T-cell (primary cell): Measurements from ENCODE around the gene CARD18. TPM values are rescaled to one million over a fixed set of nuclear protein-coding genes. Genes with fewer than 3 reads are reported as not detected.
"Not testable (repeated sequence)": the region's sequence is repeated elsewhere in the genome, so short reads cannot be mapped to it uniquely, and the experiment has no call there.

Experiments
- ATAC-seq, 4 experiments: fragments of 200-7000 bp in 3 of 4; fragments of 150-1000 bp in 1 of 4; cut with Tn5 transposase; replicated peaks in 1 of 4; 1 replicate in 3 of 4; 2 replicates in 1 of 4; pipeline ENCODE4 v1.10.0; 2021; ENCODE audit warnings: moderate library complexity in 3 of 4, mild to moderate bottlenecking in 2 of 4, moderate number of reproducible peaks in 1 of 4
- CTCF ChIA-PET, 2 donors: fragments of 300-600 bp; sonication (Branson Sonifier 250); formaldehyde crosslinking; loops; one replicate each; lab custom pipeline; 2022; ENCODE audit warnings: antibody characterized with exemption in 2 of 2; lab: Charles Lee
- POLR2A ChIA-PET, 2 donors: fragments of 300-600 bp; sonication (Branson Sonifier 250); formaldehyde crosslinking; loops; one replicate each; lab custom pipeline; 2022; ENCODE audit warnings: antibody characterized with exemption in 2 of 2; lab: Charles Lee
- DNase-seq, 35 experiments: peaks; one replicate each; pipeline versions ENCODE4 v3.0.0 to v3.0.0-alpha.2; 2013 to 2023
- H3K27ac ChIP-seq: one replicate; pipeline ENCODE4 v1.5.1; 2013; ENCODE audit warnings: low read length
- H3K27me3 ChIP-seq, 2 experiments: replicated peaks in 1 of 2; 1 replicate in 1 of 2; 2 replicates in 1 of 2; pipeline versions ENCODE4 v1.6.1 to v1.7.0; 2013; ENCODE audit warnings: low read length in 1 of 2, mixed read lengths in 1 of 2; ENCODE audit not compliant: control insufficient read depth in 2 of 2, insufficient read depth in 2 of 2; ENCODE audit errors: extremely low read depth in 1 of 2
- H3K36me3 ChIP-seq, 2 donors: 1 replicate in 1 of 2; 2 replicates in 1 of 2; pipeline versions ENCODE4 v1.6.1 to v1.7.0; 2013; ENCODE audit warnings: low read length in 1 of 2; ENCODE audit not compliant: control insufficient read depth in 2 of 2, insufficient read depth in 1 of 2; ENCODE audit errors: extremely low read depth in 1 of 2
- H3K4me1 ChIP-seq, 2 experiments: 1 replicate in 1 of 2; 2 replicates in 1 of 2; pipeline versions ENCODE4 v1.6.1 to v1.7.0; 2013; ENCODE audit warnings: low read length in 2 of 2, mixed read lengths in 1 of 2; ENCODE audit not compliant: insufficient read depth in 2 of 2, control insufficient read depth in 1 of 2; ENCODE audit errors: extremely low read depth in 1 of 2
- H3K4me3 ChIP-seq, 2 donors: 1 replicate in 1 of 2; 2 replicates in 1 of 2; pipeline versions ENCODE4 v1.5.1 to v1.7.0; 2013; ENCODE audit warnings: mild to moderate bottlenecking in 2 of 2, low read length in 1 of 2, moderate library complexity in 1 of 2; ENCODE audit not compliant: control insufficient read depth in 1 of 2; ENCODE audit errors: extremely low read depth in 1 of 2
- H3K9me3 ChIP-seq: 2 replicates; pipeline ENCODE4 v1.7.0; 2013
- H3K27ac Mint-ChIP-seq, 2 donors: one replicate each; pipeline ENCODE4 v1.8.0; 2020 to 2021; ENCODE audit warnings: mild to moderate bottlenecking in 2 of 2, mixed read lengths in 2 of 2
- H3K27me3 Mint-ChIP-seq, 2 donors: one replicate each; pipeline ENCODE4 v1.8.0; 2021 to 2022; ENCODE audit warnings: mixed read lengths in 2 of 2
- H3K36me3 Mint-ChIP-seq: one replicate; pipeline ENCODE4 v1.8.0; 2021; ENCODE audit warnings: mixed read lengths
- H3K4me1 Mint-ChIP-seq, 3 donors: one replicate each; pipeline ENCODE4 v1.8.0; 2020 to 2022; ENCODE audit warnings: mixed read lengths in 3 of 3, mild to moderate bottlenecking in 1 of 3
- H3K4me3 Mint-ChIP-seq, 3 donors: one replicate each; pipeline ENCODE4 v1.8.0; 2020 to 2022; ENCODE audit warnings: mild to moderate bottlenecking in 3 of 3, mixed read lengths in 3 of 3, moderate library complexity in 3 of 3
- H3K9me3 Mint-ChIP-seq, 3 donors: one replicate each; pipeline ENCODE4 v1.8.0; 2020 to 2022; ENCODE audit warnings: mixed read lengths in 3 of 3
- WGBS: methylation state at CpG from one replicate; pipeline ENCODE4 v1.1.5; 2013; ENCODE audit warnings: missing lambda C conversion rate; ENCODE audit not compliant: insufficient coverage; 5-methylcytosine and 5-hydroxymethylcytosine counted together
- total RNA-seq, 35 experiments: library from RNA in 6 of 35; stranded (reverse) in 6 of 35; fragments of 120-200 nt in 1 of 35; gene quantifications; one replicate each; pipeline versions ENCODE4 v1.2.1 to v1.2.4 and lab custom pipeline; 2013 to 2026

Gene CARD18
- total RNA-seq, 5 donors from 2014 or later (not counting 1 experiment from before 2014, with no cell fraction given) = not detected

DNA sequence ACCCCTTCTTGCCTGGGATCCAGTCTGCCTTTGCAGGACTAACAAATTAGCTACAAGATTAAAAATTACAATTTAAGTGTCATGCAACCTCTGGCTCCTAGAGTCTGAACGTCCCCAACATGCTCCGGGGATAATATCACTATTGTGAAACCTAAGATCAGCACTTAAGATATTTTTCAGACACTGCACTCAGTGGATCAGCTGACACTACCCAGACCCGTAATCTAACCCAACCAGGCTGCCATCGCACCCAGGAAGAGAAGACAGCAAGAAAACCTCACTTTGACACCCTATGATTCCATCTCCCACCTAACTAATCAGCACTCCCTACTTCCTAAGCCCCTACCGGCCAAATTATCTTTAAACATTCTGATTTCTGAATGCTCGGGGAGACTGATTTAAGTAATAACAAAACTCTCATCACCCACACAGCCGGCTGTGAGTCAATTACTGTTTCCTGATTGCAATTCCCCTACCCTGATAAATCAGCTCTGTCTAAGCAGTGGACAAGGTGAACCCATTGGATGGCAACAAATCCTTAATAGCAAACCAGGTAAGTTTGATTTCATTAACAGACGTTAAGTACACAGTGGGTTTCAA is 32.2 kb downstream of the CARD18 start:
- H3K4me1 ChIP-seq, H3K27me3 Mint-ChIP-seq, H3K36me3 ChIP-seq, POLR2A ChIA-PET, ATAC-seq, H3K27ac Mint-ChIP-seq, DNase-seq, H3K27ac ChIP-seq, H3K9me3 ChIP-seq, CTCF ChIA-PET, H3K9me3 Mint-ChIP-seq, H3K4me3 Mint-ChIP-seq, H3K4me3 ChIP-seq, H3K36me3 Mint-ChIP-seq: not testable (repeated sequence)
- WGBS = 27% methylated on average over 6 of the region's 8 CpGs
- peaks cover 15 to 27% (median 24%) of the 10 kb centered on the region in 3 donors for H3K4me1 Mint-ChIP-seq
- peaks cover 0 to 11% of the 10 kb centered on the region in 2 experiments for H3K27me3 ChIP-seq

DNA sequence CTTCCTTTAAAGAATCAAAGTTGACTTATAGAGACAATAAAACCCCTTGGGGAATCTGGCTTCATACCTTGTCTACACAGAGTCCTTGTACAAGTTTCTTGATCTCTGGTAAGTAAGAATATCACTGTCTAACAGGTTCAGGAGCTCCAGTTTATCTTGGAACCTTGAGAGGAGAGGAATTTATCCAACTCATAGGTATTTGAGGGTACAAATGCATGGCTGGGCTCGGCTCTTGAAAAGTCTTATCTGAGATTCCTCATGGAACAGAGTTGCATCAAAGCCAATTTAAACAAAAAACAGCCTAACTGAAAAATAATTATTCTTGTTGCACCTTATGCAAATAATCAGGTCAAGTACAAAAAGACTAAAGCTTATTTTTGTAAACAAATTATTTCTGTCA is 33.4 kb downstream of the CARD18 start:
- no peak for ATAC-seq
- H3K4me1 ChIP-seq = no peaks in the 10 kb centered on the region
- H3K9me3 ChIP-seq = no peaks in the 10 kb centered on the region
- H3K4me3 ChIP-seq = no peak overlapping the region
- ChIA-PET POLR2A (interaction anchor here in 1 of 2 donors (0.7 kb wide), 2 partner anchors 31 to 70 kb away, joined by 3 to 5 read pairs; no protein-coding TSS in a partner anchor), CTCF (no interaction called here)
- H3K9me3 Mint-ChIP-seq = peaks cover 0 to 5% (median 4%) of the 10 kb centered on the region in 3 donors
- no CpG with 5 or more reads among the region's 1 CpG for WGBS
- H3K4me1 Mint-ChIP-seq = peaks cover 19 to 31% (median 29%) of the 10 kb centered on the region in 3 donors
- H3K36me3 ChIP-seq = no peaks in the 10 kb centered on the region
- H3K27ac Mint-ChIP-seq = no peak overlapping the region
- peaks cover 0 to 2% of the 10 kb centered on the region in 2 experiments for H3K27me3 ChIP-seq
- peaks cover 0 to 5% of the 10 kb centered on the region in 2 donors for H3K27me3 Mint-ChIP-seq
- no peak overlapping the region for H3K4me3 Mint-ChIP-seq
- DNase-seq = no peak
- no peak overlapping the region for H3K27ac ChIP-seq
- no peaks in the 10 kb centered on the region for H3K36me3 Mint-ChIP-seq

DNA sequence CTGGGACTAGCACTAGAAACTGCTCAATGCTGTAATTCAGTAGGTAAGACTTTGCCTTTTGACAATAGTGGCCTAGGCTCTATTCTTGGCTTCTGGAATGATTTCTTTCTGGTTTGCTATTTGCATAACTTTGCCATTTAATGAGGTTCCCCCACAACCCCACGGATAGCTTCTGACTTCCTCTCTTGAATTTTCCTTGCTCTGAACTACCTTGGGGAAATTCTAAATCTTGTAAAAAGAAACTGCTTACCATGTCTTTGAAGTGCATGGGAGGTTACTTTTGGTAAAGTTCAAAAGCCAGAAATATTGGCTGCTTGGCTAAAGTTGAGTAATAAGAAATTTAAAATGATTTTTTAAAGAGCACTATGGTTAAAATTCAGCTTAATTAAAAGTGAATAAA is 35.3 kb downstream of the CARD18 start:
- DNase-seq = no peak
- H3K36me3 ChIP-seq = no peaks in the 10 kb centered on the region
- Mint-ChIP-seq H3K4me3 (no peak overlapping the region), H3K27ac (no peak overlapping the region), H3K36me3 (no peaks in the 10 kb centered on the region), H3K9me3 (peaks cover 0 to 5% (median 4%) of the 10 kb centered on the region in 3 donors), H3K4me1 (peaks cover 23 to 35% (median 35%) of the 10 kb centered on the region in 3 donors), H3K27me3 (peaks cover 0 to 5% of the 10 kb centered on the region in 2 donors)
- no CpG with 5 or more reads among the region's 1 CpG for WGBS
- no peak overlapping the region for H3K4me3 ChIP-seq
- H3K9me3 ChIP-seq = no peaks in the 10 kb centered on the region
- H3K4me1 ChIP-seq = peaks cover 0 to 4% of the 10 kb centered on the region in 2 experiments
- ChIA-PET POLR2A (no interaction called here), CTCF (interaction anchor here in 1 of 2 donors (0.5 kb wide), 1 partner anchor 145 kb away, joined by 6 read pairs; no protein-coding TSS in a partner anchor)
- ATAC-seq = peak in 1 of 4 experiments; percentile 46
- no peak overlapping the region for H3K27ac ChIP-seq
- H3K27me3 ChIP-seq = no peaks in the 10 kb centered on the region

DNA sequence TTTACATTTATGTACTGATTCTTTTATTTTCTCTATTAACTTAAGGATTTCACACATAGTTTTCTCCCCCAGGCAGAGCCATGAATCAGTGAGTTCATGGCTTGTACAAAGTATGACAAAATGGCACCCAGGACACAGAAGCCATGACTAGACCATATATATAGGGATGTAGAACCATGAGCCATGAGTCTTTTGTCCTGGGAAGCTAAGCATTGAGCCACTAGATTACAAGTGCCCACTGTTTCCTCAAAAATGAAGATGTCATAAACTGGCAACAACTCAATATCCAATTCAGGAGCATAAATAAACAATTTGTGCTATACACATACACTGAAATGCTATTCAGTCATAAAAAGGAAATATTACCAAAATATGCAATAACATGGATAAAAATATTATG is 36.2 kb downstream of the CARD18 start:
- H3K4me1 ChIP-seq = peaks cover 0 to 4% of the 10 kb centered on the region in 2 experiments
- Mint-ChIP-seq H3K27me3 (peaks cover 0 to 4% of the 10 kb centered on the region in 2 donors), H3K9me3 (peaks cover 0 to 5% (median 4%) of the 10 kb centered on the region in 3 donors), H3K36me3 (no peaks in the 10 kb centered on the region), H3K4me3 (no peak overlapping the region), H3K27ac (no peak overlapping the region), H3K4me1 (peaks cover 27 to 43% (median 42%) of the 10 kb centered on the region in 3 donors)
- CTCF ChIA-PET = no interaction called here
- ATAC-seq (no peak), DNase-seq (no peak)
- H3K4me3 ChIP-seq = no peak overlapping the region
- no peaks in the 10 kb centered on the region for H3K36me3 ChIP-seq
- POLR2A ChIA-PET = no interaction called here
- no peaks in the 10 kb centered on the region for H3K27me3 ChIP-seq
- no peaks in the 10 kb centered on the region for H3K9me3 ChIP-seq
- no peak overlapping the region for H3K27ac ChIP-seq

DNA sequence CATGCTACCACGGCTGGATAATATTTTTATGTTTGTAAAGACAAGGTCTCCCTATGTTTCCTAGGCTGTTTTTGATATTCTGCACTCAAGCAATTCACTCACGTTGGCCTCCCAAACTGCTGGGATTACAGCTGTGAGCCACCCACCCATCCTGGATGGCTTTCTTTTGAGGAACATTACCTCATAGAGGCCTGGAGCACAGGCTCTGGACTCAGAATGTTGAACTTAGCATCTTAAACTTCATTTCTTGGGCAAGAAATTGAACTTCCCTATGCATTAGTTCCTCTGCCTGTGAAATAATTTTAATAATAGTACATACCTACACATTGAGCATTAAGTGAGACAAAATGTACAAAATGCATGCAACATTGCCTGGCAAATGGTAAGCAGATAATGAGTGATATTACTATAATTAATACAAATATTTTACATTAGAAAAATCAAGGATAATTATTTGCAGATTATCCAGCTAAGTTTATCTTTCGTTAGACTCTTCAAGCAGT is 37.4 kb downstream of the CARD18 start:
- H3K27ac Mint-ChIP-seq, POLR2A ChIA-PET, H3K9me3 ChIP-seq, CTCF ChIA-PET, H3K4me3 Mint-ChIP-seq, H3K9me3 Mint-ChIP-seq, H3K36me3 Mint-ChIP-seq, H3K27me3 Mint-ChIP-seq, DNase-seq, ATAC-seq, H3K4me3 ChIP-seq, H3K36me3 ChIP-seq, H3K4me1 ChIP-seq, H3K27me3 ChIP-seq, H3K27ac ChIP-seq: not testable (repeated sequence)
- H3K4me1 Mint-ChIP-seq = peaks cover 27 to 43% (median 38%) of the 10 kb centered on the region in 3 donors
- no CpG with 5 or more reads among the region's 3 CpGs for WGBS

DNA sequence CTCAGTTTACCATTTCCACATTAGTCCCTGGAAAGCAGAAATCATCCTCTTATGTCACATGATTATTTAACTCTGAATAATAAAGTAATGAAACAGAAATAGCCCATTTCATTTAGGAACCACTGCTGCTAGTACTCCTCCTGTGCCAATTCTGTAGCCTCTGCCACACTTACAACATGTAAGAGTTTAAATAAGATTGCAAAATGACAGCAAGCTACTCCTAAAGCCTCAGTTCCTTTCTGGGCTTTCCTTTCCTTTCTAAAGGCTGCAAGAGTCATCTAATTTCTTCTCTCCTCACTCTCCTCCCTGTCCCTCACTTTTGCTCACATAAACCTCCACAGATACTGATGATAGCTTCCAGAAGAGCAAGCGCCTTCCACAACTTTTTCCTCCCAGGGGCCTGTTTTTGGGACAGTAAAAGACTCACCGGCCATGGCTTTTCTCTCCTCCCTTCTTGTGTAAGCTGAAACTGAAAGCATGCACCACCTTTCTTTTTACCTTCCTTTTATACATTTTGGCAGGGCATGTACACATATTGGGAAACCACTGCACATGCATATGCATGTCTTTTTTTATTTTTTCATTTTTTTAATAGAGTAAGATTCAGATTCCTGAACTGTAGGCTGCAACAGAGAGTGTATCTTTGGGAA is 38.5 kb downstream of the CARD18 start:
- H3K4me3 Mint-ChIP-seq = peak overlapping the region; percentile 70 to 74 (median 71)
- no peaks in the 10 kb centered on the region for H3K27me3 Mint-ChIP-seq
- ChIA-PET CTCF (no interaction called here), POLR2A (no interaction called here)
- H3K9me3 ChIP-seq = no peaks in the 10 kb centered on the region
- no peaks in the 10 kb centered on the region for H3K27me3 ChIP-seq
- peaks cover 27 to 43% (median 38%) of the 10 kb centered on the region in 3 donors for H3K4me1 Mint-ChIP-seq
- ATAC-seq (peak in 1 of 4 experiments; percentile 31), DNase-seq (peak in 1 of 35 experiments; percentile 9)
- H3K27ac ChIP-seq = peak overlapping the region; percentile 30
- H3K4me3 ChIP-seq = peak overlapping the region in 1 of 2 donors; percentile 20
- no peaks in the 10 kb centered on the region for H3K36me3 ChIP-seq
- H3K27ac Mint-ChIP-seq = peak overlapping the region; percentile 79 to 95
- peaks cover 0 to 4% of the 10 kb centered on the region in 2 experiments for H3K4me1 ChIP-seq
- 34% methylated on average over 2 of the region's 2 CpGs for WGBS
- peaks cover 0 to 5% (median 4%) of the 10 kb centered on the region in 3 donors for H3K9me3 Mint-ChIP-seq
- H3K36me3 Mint-ChIP-seq = no peaks in the 10 kb centered on the region
